Kidney (tissue), 14 donors: ENCODE measurements around the gene DNAJB13. TPM values are rescaled to one million over a fixed set of nuclear protein-coding genes. Genes with fewer than 3 reads are reported as not detected.

ENCODE experiments used
- DNase-seq, 5 donors: peaks; one replicate each; pipeline ENCODE4 v3.0.0-alpha.2; 2013 to 2020
- FAIRE-seq: peaks from 2 replicates; lab custom pipeline; 2012; peaks lifted over from hg19 to GRCh38; lab: Jason Lieb, UNC
- H3K27ac ChIP-seq, 2 donors: one replicate each; pipeline ENCODE4 v1.7.0; 2013; ENCODE audit warnings: low read depth in 2 of 2, low read length in 2 of 2, inconsistent platforms in 1 of 2
- H3K27me3 ChIP-seq: one replicate; pipeline ENCODE4 v1.7.1; 2013; ENCODE audit warnings: low read length, inconsistent platforms; ENCODE audit not compliant: control insufficient read depth, insufficient read depth
- H3K36me3 ChIP-seq, 3 donors: one replicate each; pipeline versions ENCODE4 v1.7.0 to v1.7.1; 2013; ENCODE audit warnings: low read length in 3 of 3, control low read depth in 1 of 3, inconsistent platforms in 1 of 3; ENCODE audit not compliant: insufficient read depth in 3 of 3, control insufficient read depth in 2 of 3
- H3K4me1 ChIP-seq, 3 donors: one replicate each; pipeline versions ENCODE4 v1.7.0 to v1.7.1; 2013; ENCODE audit warnings: low read length in 3 of 3, inconsistent platforms in 1 of 3, low read depth in 1 of 3; ENCODE audit not compliant: control insufficient read depth in 2 of 3, insufficient read depth in 2 of 3
- H3K4me3 ChIP-seq, 3 donors: one replicate each; pipeline versions ENCODE4 v1.7.0 to v1.8.1; 2013; ENCODE audit warnings: low read length in 3 of 3, control low read depth in 1 of 3, inconsistent platforms in 1 of 3
- H3K9ac ChIP-seq, 3 donors: one replicate each; pipeline versions ENCODE4 v1.7.0 to v1.7.1; 2013; ENCODE audit warnings: low read length in 3 of 3, control low read depth in 1 of 3, inconsistent platforms in 1 of 3
- H3K9me3 ChIP-seq, 3 donors: one replicate each; pipeline versions ENCODE4 v1.7.0 to v1.7.1; 2013; ENCODE audit warnings: low read length in 3 of 3, control low read depth in 1 of 3, inconsistent platforms in 1 of 3; ENCODE audit not compliant: control insufficient read depth in 2 of 3, insufficient read depth in 1 of 3
- CTCF ChIP-seq: IDR thresholded peaks from 3 replicates; pipeline ENCODE4 v1.5.1; 2012; ENCODE audit warnings: mild to moderate bottlenecking, moderate library complexity, borderline replicate concordance; ENCODE audit not compliant: insufficient read depth; ENCODE audit errors: extremely low read depth
- intact Hi-C: fragments of 100-400 bp; cut with DNase I; formaldehyde crosslinking; loops from one replicate; pipeline ENCODE4 v1.11.1; 2022
- polyA plus RNA-seq: library from polyadenylated mRNA; stranded (reverse); fragments of 350-450 nt; fragmentation: Illumina TruSeq; extraction: RNeasy Lipid Tissue Mini Kit (QIAGEN cat#74804); gene quantifications from one replicate; pipeline ENCODE4 v1.2.3, GENCODE V29; 2014; ENCODE audit warnings: low read depth, low replicate concordance; ENCODE audit not compliant: insufficient read depth
- total RNA-seq: library from RNA; stranded (reverse); fragmentation: NEBNext Ultra II Directional; extraction: Animal tissue kit (Norgen Biotek cat#: 25700); gene quantifications from one replicate; pipeline ENCODE4 v1.2.1, GENCODE V29; 2021
- donor health status: control.
- donor health status: control.
- donor health status: control.
- donor health status: control.
- donor health status: control.
- donor health status: DM: yes; HTN: yes; CAD: no.
- donor health status: Normal renal cell carcinoma (clear cell type).

Gene DNAJB13
- total and polyA plus RNA-seq, 2 donors from 2014 or later, result 1.5 to 4.3 TPM

GRCh38 chr11:73921180-73921579 is 29.6 kb upstream of the DNAJB13 start:
- no peaks in the 10 kb centered on the region for H3K9me3 ChIP-seq
- no peaks in the 10 kb centered on the region for H3K27me3 ChIP-seq
- TF ChIP-seq CTCF, result no peak
- DNase-seq, result no peak
- intact Hi-C loops, result no loop called here
- peaks cover 10 to 21% (median 16%) of the 10 kb centered on the region in 3 donors for H3K36me3 ChIP-seq
- no peak overlapping the region for H3K9ac ChIP-seq
- H3K27ac ChIP-seq, result no peak overlapping the region
- no peaks in the 10 kb centered on the region for H3K4me1 ChIP-seq
- FAIRE-seq, result no peak
- H3K4me3 ChIP-seq, result no peak overlapping the region

GRCh38 chr11:73929388-73929787 is 21.4 kb upstream of the DNAJB13 start:
- peaks cover 4 to 31% (median 25%) of the 10 kb centered on the region in 3 donors for H3K36me3 ChIP-seq
- no peaks in the 10 kb centered on the region for H3K9me3 ChIP-seq
- no peak for DNase-seq
- no peak overlapping the region for H3K27ac ChIP-seq
- FAIRE-seq, result no peak
- no peak overlapping the region for H3K4me3 ChIP-seq
- no peaks in the 10 kb centered on the region for H3K27me3 ChIP-seq
- no peak for TF ChIP-seq CTCF
- intact Hi-C loops, result no loop called here
- no peak overlapping the region for H3K9ac ChIP-seq
- no peaks in the 10 kb centered on the region for H3K4me1 ChIP-seq

- FAIRE-seq (no peak), DNase-seq (peak in 3 of 5 donors; percentile 16 to 70 (median 51))
- Histone ChIP-seq H3K9ac (no peak overlapping the region), H3K36me3 (peaks cover 4 to 31% (median 25%) of the 10 kb centered on the region in 3 donors), H3K4me3 (no peak overlapping the region), H3K9me3 (no peaks in the 10 kb centered on the region), H3K27ac (no peak overlapping the region), H3K27me3 (no peaks in the 10 kb centered on the region), H3K4me1 (no peaks in the 10 kb centered on the region)
- intact Hi-C loops, result no loop called here
- TF ChIP-seq CTCF, result peak; percentile 20
Observed at GRCh38 chr11:73931039-73931645, 19.7 kb upstream of the DNAJB13 start.
